GM12865 (cell line): ENCODE measurements around the gene ZNF565.
"Not testable (repeated sequence)": the region's sequence is repeated elsewhere in the genome, so short reads cannot be mapped to it uniquely, and the experiment has no call there.

Source experiments
- DNase-seq: peaks from one replicate; pipeline ENCODE4 v3.0.0; 2010; ENCODE audit warnings: low read depth
- H3K4me3 ChIP-seq: 2 replicates; pipeline ENCODE4 v1.5.1; 2011; ENCODE audit warnings: mild to moderate bottlenecking, low read depth, low read length, control low read depth
- TF ChIP-seq, protein P1 (sequence below): IDR thresholded peaks from 2 replicates; pipeline ENCODE4 v1.5.1; 2011; ENCODE audit warnings: low read length, control low read depth, low read depth, inconsistent platforms; ENCODE audit not compliant: insufficient read depth; ENCODE audit errors: missing control alignments

Gene ZNF565

DNA sequence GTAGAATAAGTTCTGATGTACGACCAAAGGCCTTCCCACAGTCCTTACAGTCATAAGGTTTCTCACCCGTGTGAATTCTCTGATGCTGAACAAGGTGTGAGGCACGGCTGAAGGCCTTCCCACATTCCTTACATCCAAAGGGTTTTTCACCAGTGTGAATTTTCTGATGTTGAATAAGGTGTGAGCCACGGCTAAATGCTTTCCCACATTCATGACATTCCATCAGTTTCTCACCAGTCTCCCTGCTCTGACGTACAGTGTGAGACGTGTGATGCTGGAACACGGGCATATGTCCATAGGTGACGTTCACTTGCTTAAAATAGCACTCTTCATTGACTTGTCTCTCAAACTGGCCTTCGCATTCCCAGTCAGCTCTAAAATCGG is 31.2 kb downstream of the ZNF565 start:
- no peak for DNase-seq
- TF ChIP-seq, protein P1, sequence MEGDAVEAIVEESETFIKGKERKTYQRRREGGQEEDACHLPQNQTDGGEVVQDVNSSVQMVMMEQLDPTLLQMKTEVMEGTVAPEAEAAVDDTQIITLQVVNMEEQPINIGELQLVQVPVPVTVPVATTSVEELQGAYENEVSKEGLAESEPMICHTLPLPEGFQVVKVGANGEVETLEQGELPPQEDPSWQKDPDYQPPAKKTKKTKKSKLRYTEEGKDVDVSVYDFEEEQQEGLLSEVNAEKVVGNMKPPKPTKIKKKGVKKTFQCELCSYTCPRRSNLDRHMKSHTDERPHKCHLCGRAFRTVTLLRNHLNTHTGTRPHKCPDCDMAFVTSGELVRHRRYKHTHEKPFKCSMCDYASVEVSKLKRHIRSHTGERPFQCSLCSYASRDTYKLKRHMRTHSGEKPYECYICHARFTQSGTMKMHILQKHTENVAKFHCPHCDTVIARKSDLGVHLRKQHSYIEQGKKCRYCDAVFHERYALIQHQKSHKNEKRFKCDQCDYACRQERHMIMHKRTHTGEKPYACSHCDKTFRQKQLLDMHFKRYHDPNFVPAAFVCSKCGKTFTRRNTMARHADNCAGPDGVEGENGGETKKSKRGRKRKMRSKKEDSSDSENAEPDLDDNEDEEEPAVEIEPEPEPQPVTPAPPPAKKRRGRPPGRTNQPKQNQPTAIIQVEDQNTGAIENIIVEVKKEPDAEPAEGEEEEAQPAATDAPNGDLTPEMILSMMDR = no peak
- H3K4me3 ChIP-seq = no peak overlapping the region

GRCh38 chr19:36182612-36183244 is 31.7 kb downstream of the ZNF565 start:
- TF ChIP-seq, protein P1 = no peak
- no peak overlapping the region for H3K4me3 ChIP-seq
- DNase-seq = no peak

DNA sequence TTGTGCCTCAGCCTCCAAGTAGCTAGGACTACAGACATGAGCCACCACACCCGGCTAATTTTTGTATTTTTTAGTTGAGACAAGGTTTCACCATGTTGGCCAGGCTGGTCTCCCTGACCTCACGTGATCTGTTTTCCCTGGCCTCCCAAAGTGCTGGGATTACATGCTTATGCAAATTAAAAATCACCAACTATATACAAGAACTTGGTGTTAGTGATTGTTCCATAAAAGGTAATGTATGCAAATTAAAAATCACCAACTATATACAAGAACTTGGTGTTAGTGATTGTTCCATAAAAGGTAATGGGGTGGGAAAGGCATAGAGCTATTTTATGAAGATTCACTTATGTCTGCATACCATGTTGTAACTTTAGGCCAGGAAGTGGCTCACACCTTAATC is 35.4 kb downstream of the ZNF565 start:
- DNase-seq, H3K4me3 ChIP-seq: not testable (repeated sequence)

DNA sequence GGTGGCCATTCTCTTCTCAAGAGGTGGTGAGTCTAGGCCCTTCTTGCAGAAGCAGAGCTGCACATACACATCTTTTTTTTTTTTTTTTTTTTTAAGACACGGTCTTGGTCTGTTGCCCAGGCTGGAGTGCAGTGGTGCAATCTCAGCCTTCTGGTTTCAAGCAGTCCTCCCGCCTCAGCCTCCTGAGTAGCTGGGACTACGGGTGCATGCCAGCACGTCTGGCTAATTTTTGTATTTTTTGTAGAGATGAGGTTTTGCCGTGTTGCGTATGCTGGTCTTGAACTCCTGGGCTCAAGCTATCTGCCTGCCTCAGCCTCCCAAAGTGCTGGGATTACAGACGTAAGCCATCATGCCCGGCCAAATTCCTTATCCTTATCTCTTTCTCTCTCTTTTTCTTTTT is 40.6 kb downstream of the ZNF565 start:
- DNase-seq, H3K4me3 ChIP-seq: not testable (repeated sequence)

DNA sequence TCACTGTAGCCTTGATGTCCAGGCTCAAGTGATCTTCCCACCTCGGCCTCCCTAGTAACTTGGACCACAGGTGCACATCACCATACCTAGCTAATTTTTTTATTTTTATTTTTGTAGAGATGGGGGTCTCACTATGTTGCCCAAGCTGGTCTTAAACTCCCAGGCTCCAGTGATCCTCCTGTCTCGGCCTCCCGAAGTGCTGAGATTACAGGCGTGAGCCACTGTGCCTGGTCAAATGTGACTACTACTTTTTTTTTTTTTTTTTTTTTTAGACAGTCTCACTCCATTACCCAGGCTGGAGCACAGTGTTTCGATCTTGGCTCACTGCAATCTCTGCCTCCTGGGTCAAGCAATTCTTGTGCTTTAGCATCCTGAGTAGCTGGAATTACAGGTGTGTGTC is 41.6 kb downstream of the ZNF565 start:
- no peak for DNase-seq
- TF ChIP-seq, protein P1 = no peak
- no peak overlapping the region for H3K4me3 ChIP-seq

- no peak overlapping the region for H3K4me3 ChIP-seq
- no peak for DNase-seq
- TF ChIP-seq, protein P1 = no peak
Measured at GRCh38 chr19:36169084-36169760, 45.2 kb downstream of the ZNF565 start.

DNA sequence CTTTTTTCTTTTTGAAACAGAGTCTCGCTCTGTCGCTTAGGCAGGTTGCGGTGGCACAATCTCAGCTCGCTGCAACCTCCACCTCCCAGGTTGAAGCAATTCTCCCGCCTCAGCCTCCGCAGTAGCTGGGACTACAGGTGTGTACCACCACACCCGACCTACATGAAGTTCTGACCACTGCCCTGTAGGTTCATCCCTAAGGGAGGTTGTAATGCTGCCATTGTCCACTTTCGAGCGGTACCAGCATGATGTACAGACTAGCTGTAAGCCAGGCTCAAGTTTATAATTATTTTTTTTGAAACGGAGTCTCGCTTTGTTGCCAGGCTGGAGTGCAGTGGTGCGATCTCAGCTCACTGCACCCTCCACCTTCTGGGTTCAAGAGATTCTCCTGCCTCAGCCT is 50.7 kb downstream of the ZNF565 start:
- no peak overlapping the region for H3K4me3 ChIP-seq
- no peak for DNase-seq
- TF ChIP-seq, protein P1 = no peak
